HepG2 (cell line): ENCODE measurements around the gene DMXL1. TPM values are rescaled to one million over a fixed set of nuclear protein-coding genes. Genes with fewer than 3 reads are reported as not detected.

Experiments used
- ATAC-seq: fragments of 200-7000 bp; cut with Tn5 transposase; 3 replicates; pipeline ENCODE4 v1.9.1; 2020; ENCODE audit warnings: mild to moderate bottlenecking, moderate library complexity
- BruUV-seq: library from RNA; stranded (reverse); fragments of 400-500 nt; replicated peaks from 2 replicates; lab custom pipeline; 2021; lab: Mats Ljungman, UMichigan
- CTCF ChIA-PET: fragments of 300-600 bp; formaldehyde crosslinking; extraction: SDS; loops from one replicate; lab custom pipeline; 2021; ENCODE audit warnings: low total read pairs, inconsistent platforms, low intra/inter-chr PET ratio; lab: Yijun Ruan, JAX
- POLR2A ChIA-PET: fragments of 350-600 bp; sonication (Branson Sonifier 250); formaldehyde crosslinking; loops from one replicate; lab custom pipeline; 2020; ENCODE audit warnings: antibody characterized with exemption, inconsistent platforms; lab: Yijun Ruan, JAX
- DNase-seq: peaks from one replicate; pipeline ENCODE4 v3.0.0-alpha.2; 2015; ENCODE audit warnings: low spot score
- FAIRE-seq: peaks from 3 replicates; lab custom pipeline; 2011; peaks lifted over from hg19 to GRCh38; lab: Jason Lieb, UNC
- H2AFZ ChIP-seq: one replicate; pipeline ENCODE4 v1.6.1; 2011; ENCODE audit warnings: low read length, inconsistent platforms
- H3K27ac ChIP-seq: fragments of 300-600 bp; 3 replicates; pipeline ENCODE4 v1.8.0; 2011; ENCODE audit warnings: mixed run types, mild to moderate bottlenecking, mixed read lengths, low read length, inconsistent platforms; ENCODE audit not compliant: insufficient read depth; ENCODE audit errors: extremely low read length
- H3K27me3 ChIP-seq, 2 experiments: fragments of 200-600 bp in 1 of 2; 2 replicates in 1 of 2; 3 replicates in 1 of 2; pipeline versions ENCODE4 v1.6.0 to v1.8.0; 2011; ENCODE audit warnings: low read length in 2 of 2, mild to moderate bottlenecking in 2 of 2, moderate library complexity in 2 of 2, inconsistent platforms in 1 of 2; ENCODE audit not compliant: insufficient read depth in 2 of 2, control insufficient read depth in 1 of 2
- H3K36me3 ChIP-seq, 2 experiments: fragments of 200-600 bp in 1 of 2; replicated peaks in 1 of 2; 2 replicates in 1 of 2; 3 replicates in 1 of 2; pipeline versions ENCODE4 v1.5.1 to v1.8.0; 2011; ENCODE audit warnings: low read length in 2 of 2, inconsistent platforms in 1 of 2; ENCODE audit not compliant: insufficient read depth in 2 of 2, control insufficient read depth in 1 of 2
- H3K4me1 ChIP-seq: 2 replicates; pipeline ENCODE4 v1.5.1; 2012; ENCODE audit warnings: low read length, inconsistent platforms; ENCODE audit not compliant: insufficient read depth
- H3K4me2 ChIP-seq: 2 replicates; pipeline ENCODE4 v1.6.0; 2011; ENCODE audit warnings: low read depth, low read length, inconsistent platforms
- H3K4me3 ChIP-seq, 3 experiments: fragments of 200-600 bp in 1 of 3; sonication (generic), shearing (Covaris generic) in 1 of 3; replicated peaks in 1 of 3; 2 replicates each; pipeline ENCODE4 v1.5.1; 2011 to 2016; ENCODE audit warnings: low read length in 3 of 3, inconsistent platforms in 2 of 3, low read depth in 2 of 3, mild to moderate bottlenecking in 2 of 3, control low read depth in 1 of 3, mixed read lengths in 1 of 3; ENCODE audit not compliant: insufficient read depth in 1 of 3
- H3K79me2 ChIP-seq: one replicate; pipeline ENCODE4 v1.6.1; 2011; ENCODE audit warnings: low read length, inconsistent platforms; ENCODE audit not compliant: insufficient read depth
- H3K9ac ChIP-seq: 2 replicates; pipeline ENCODE4 v1.6.0; 2011; ENCODE audit warnings: mild to moderate bottlenecking, low read depth, low read length, inconsistent platforms; ENCODE audit not compliant: insufficient read depth
- H3K9me3 ChIP-seq: 2 replicates; pipeline ENCODE4 v1.5.1; 2012; ENCODE audit warnings: mild to moderate bottlenecking, low read length
- H4K20me1 ChIP-seq: 2 replicates; pipeline ENCODE4 v1.6.0; 2011; ENCODE audit warnings: inconsistent platforms, mild to moderate bottlenecking, low read length, moderate library complexity; ENCODE audit not compliant: insufficient read depth
- HIC2 ChIP-seq: sonication (generic); formaldehyde crosslinking; IDR thresholded peaks from 2 replicates; pipeline ENCODE4 v1.9.0; 2022; ENCODE audit warnings: low read depth, missing genetic modification reagents
- NFE2L2 ChIP-seq: fragments of 150-350 bp; IDR thresholded peaks from 2 replicates; pipeline ENCODE4 v1.6.1; 2014; ENCODE audit warnings: low read length
- POLR2G ChIP-seq: fragments of 200-400 bp; formaldehyde crosslinking; IDR thresholded peaks from 2 replicates; pipeline ENCODE4 v1.6.1; 2018; ENCODE audit warnings: mild to moderate bottlenecking, low read depth, low read length, moderate library complexity
- PRDM15 ChIP-seq: sonication (generic); formaldehyde crosslinking; IDR thresholded peaks from 2 replicates; pipeline ENCODE4 v1.4.0; 2020; ENCODE audit warnings: missing genetic modification reagents
- USF2 ChIP-seq, 2 experiments: sonication (generic) in 1 of 2; formaldehyde crosslinking in 1 of 2; IDR thresholded peaks; 2 replicates each; pipeline versions ENCODE4 v1.5.1 to v1.6.1; 2011 to 2020; ENCODE audit warnings: borderline replicate concordance in 1 of 2, low read depth in 1 of 2, low read length in 1 of 2, mild to moderate bottlenecking in 1 of 2, missing genetic modification reagents in 1 of 2, moderate library complexity in 1 of 2
- ZNF30 ChIP-seq: sonication (generic); formaldehyde crosslinking; IDR thresholded peaks from 2 replicates; pipeline ENCODE4 v1.5.0; 2020; ENCODE audit warnings: mild to moderate bottlenecking, missing genetic modification reagents
- ZNF83 ChIP-seq: sonication (generic); formaldehyde crosslinking; IDR thresholded peaks from 2 replicates; pipeline ENCODE4 v1.4.0; 2020; ENCODE audit warnings: missing genetic modification reagents, mild to moderate bottlenecking, borderline replicate concordance
- WGBS: methylation state at CpG from one replicate; pipeline ENCODE4 v1.1.6; 2017; ENCODE audit warnings: low lambda C conversion rate; 5-methylcytosine and 5-hydroxymethylcytosine counted together
- in situ Hi-C: cut with HindIII; loops from 2 replicates; pipeline ENCODE4 v1.10.0; 2017; ENCODE audit warnings: low pct_unique_long_range_greater_than_20kb; ENCODE audit not compliant: extremely low pct_ligation_motif_present
- intact Hi-C: fragments of 100-400 bp; cut with micrococcal nuclease; formaldehyde crosslinking; loops from one replicate; pipeline ENCODE4 v1.10.0; 2022; ENCODE audit not compliant: unreplicated experiment
- polyA plus RNA-seq, 8 experiments: library from polyadenylated mRNA; depleted of rRNA in 3 of 8; stranded (reverse) in 7 of 8; unstranded in 1 of 8; fragments of >200 nt; fragmentation: Illumina TruSeq in 4 of 8; extraction: Trizol in 4 of 8; gene quantifications; 2 replicates each; pipeline versions ENCODE4 v1.2.1 to v1.2.3, GENCODE V29; 2011 to 2016; ENCODE audit warnings: low read depth in 4 of 8, missing spikeins in 1 of 8, mixed read lengths in 1 of 8; ENCODE audit not compliant: insufficient read depth in 1 of 8
- total RNA-seq, 5 experiments: library from RNA; depleted of rRNA; stranded (reverse); fragments of >200 nt; fragmentation: Illumina TruSeq; extraction: Trizol; gene quantifications; 2 replicates each; pipeline ENCODE4 v1.2.3, GENCODE V29; 2016; ENCODE audit warnings: low read depth in 1 of 5

Gene DMXL1
- total and polyA plus RNA-seq, 2 of the 13 experiments (the other 11 are each of a cell fraction or from before 2014, with no cell fraction given), result 6.9 to 18.6 TPM

GRCh38 chr5:119276978-119277377 lies 206.1 kb downstream of the DMXL1 start (continued):
- TF ChIP-seq PRDM15 (CRISPR knock-in tag) (no peak), POLR2G (no peak), NFE2L2 (no peak)

GRCh38 chr5:119279093-119279492 lies 208.2 kb downstream of the DMXL1 start:
- no peak for FAIRE-seq
- no peak for ATAC-seq
- TF ChIP-seq ZNF30 (CRISPR knock-in tag) (no peak), HIC2 (no peak), USF2 (IDR thresholded peaks at IDR 0.05; ENCODE audit: low read depth, low read length) (no peak), USF2 (CRISPR knock-in tag; IDR thresholded peaks at IDR 0.05; ENCODE audit: borderline replicate concordance) (no peak), ZNF83 (CRISPR knock-in tag) (no peak)
- H3K79me2 ChIP-seq, result no peaks in the 10 kb centered on the region
- H3K9ac ChIP-seq, result no peak overlapping the region
- WGBS, result 100% methylated on average over 1 of the region's 1 CpG
- no peaks in the 10 kb centered on the region for H3K27me3 ChIP-seq
- H3K27ac ChIP-seq, result no peak overlapping the region
- no peaks in the 10 kb centered on the region for H3K9me3 ChIP-seq
- H3K4me1 ChIP-seq, result peaks cover 13% of the 10 kb centered on the region
- BruUV-seq, result no TSS peak
- H3K36me3 ChIP-seq, result no peaks in the 10 kb centered on the region; a peak in 1 of 5 replicates
- CTCF ChIA-PET, result no interaction called here
- intact Hi-C loops, result no loop called here
- no peak overlapping the region for H2AFZ ChIP-seq
- POLR2A ChIA-PET, result no interaction called here
- no peaks in the 10 kb centered on the region for H4K20me1 ChIP-seq
- H3K4me2 ChIP-seq, result no peak overlapping the region
- DNase-seq, result no peak
- in situ Hi-C loops, result no loop called here
- H3K4me3 ChIP-seq, result no peak overlapping the region
